PFSK-1 (cell line): Measurements from ENCODE around the gene TERB1.

ENCODE experiments used
- SIN3A ChIP-seq: IDR thresholded peaks from 2 replicates; pipeline ENCODE4 v1.6.1; 2012; ENCODE audit warnings: mild to moderate bottlenecking, low read length, moderate library complexity, borderline replicate concordance; ENCODE audit not compliant: insufficient read depth
- TAF1 ChIP-seq: IDR thresholded peaks from 2 replicates; pipeline ENCODE4 v1.6.1; 2012; ENCODE audit warnings: low read length, control low read depth, borderline replicate concordance; ENCODE audit not compliant: insufficient read depth

DNA sequence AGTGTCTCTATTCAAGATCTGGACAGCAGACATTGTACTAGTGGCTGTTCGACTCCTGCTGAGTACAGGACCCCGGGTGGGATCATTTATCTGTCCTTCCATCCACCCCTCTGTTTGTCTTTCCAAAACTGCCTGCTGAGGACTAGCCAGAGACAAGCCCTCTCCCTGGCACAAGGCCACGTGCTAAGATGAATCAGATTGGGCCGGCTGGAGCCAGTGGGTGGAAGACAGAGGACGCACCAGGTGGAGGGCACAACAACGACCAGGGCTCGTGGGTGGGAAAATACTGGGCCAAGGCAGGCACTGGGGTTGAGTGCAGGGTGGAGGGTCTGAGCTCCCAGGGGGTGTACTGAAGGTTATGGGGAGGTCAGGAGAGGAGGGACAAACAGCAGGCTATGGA is 41.4 kb upstream of the TERB1 start:
- TF ChIP-seq SIN3A (no peak), TAF1 (no peak)
